HEK293 (cell line): ENCODE data around the gene SH3RF3.
A peak's percentile ranks its signal among the peaks of the same experiment; 100 is the strongest.

Experiments
- CTCF ChIA-PET: fragments of 350-600 bp; formaldehyde crosslinking; extraction: SDS; loops from one replicate; lab custom pipeline; 2021; ENCODE audit warnings: antibody characterized with exemption; lab: Yijun Ruan, JAX
- POLR2A ChIA-PET: fragments of 300-600 bp; formaldehyde crosslinking; extraction: SDS; loops from one replicate; lab custom pipeline; 2020; ENCODE audit warnings: antibody characterized with exemption, inconsistent platforms; lab: Yijun Ruan, JAX
- H3K27ac ChIP-seq: fragments of 200-500 bp; sonication (Bioruptor generic); 2 replicates; pipeline ENCODE4 v1.5.1; 2014; ENCODE audit warnings: low read depth, low read length, control low read depth, inconsistent platforms; ENCODE audit errors: extremely low read depth
- H3K36me3 ChIP-seq, 2 experiments: fragments of 200-500 bp in 1 of 2; sonication (Bioruptor generic) in 1 of 2; 1 replicate in 1 of 2; 2 replicates in 1 of 2; pipeline ENCODE4 v1.5.1; 2014 to 2017; ENCODE audit warnings: inconsistent platforms in 2 of 2, low read length in 2 of 2; ENCODE audit not compliant: control insufficient read depth in 2 of 2, insufficient read depth in 1 of 2
- H3K4me1 ChIP-seq: fragments of 200-500 bp; sonication (Bioruptor generic); 2 replicates; pipeline ENCODE4 v1.5.1; 2014; ENCODE audit warnings: mild to moderate bottlenecking, low read length, inconsistent platforms; ENCODE audit not compliant: control insufficient read depth, insufficient read depth
- H3K4me3 ChIP-seq: 2 replicates; pipeline ENCODE4 v1.5.1; 2011; ENCODE audit warnings: low read depth, mild to moderate bottlenecking, control low read depth, low read length, moderate library complexity
- H3K9me3 ChIP-seq: fragments of 200-500 bp; sonication (Bioruptor generic); 2 replicates; pipeline ENCODE4 v1.5.1; 2014; ENCODE audit warnings: low read depth, low read length, inconsistent platforms; ENCODE audit not compliant: control insufficient read depth, insufficient read depth
- BCL11B ChIP-seq: fragments of 450-650 bp; formaldehyde crosslinking; IDR thresholded peaks from 2 replicates; pipeline ENCODE4 v1.5.1; 2016; ENCODE audit warnings: low read depth, missing biosample characterization, missing genetic modification characterization
- GFI1B ChIP-seq: fragments of 450-650 bp; formaldehyde crosslinking; IDR thresholded peaks from 2 replicates; pipeline ENCODE4 v1.5.1; 2016; ENCODE audit warnings: missing biosample characterization, missing genetic modification characterization
- KLF9 ChIP-seq: fragments of 450-650 bp; formaldehyde crosslinking; IDR thresholded peaks from 2 replicates; pipeline ENCODE4 v1.5.1; 2016; ENCODE audit warnings: missing biosample characterization, missing genetic modification characterization, low read depth
- OSR2 ChIP-seq: fragments of 450-650 bp; formaldehyde crosslinking; IDR thresholded peaks from 2 replicates; pipeline ENCODE4 v1.5.1; 2016; ENCODE audit warnings: missing biosample characterization, missing genetic modification characterization
- OVOL3 ChIP-seq: fragments of 450-650 bp; formaldehyde crosslinking; IDR thresholded peaks from 2 replicates; pipeline ENCODE4 v1.5.1; 2016; ENCODE audit warnings: missing biosample characterization, missing genetic modification characterization
- PBX3 ChIP-seq: sonication (generic); formaldehyde crosslinking; IDR thresholded peaks from 2 replicates; pipeline ENCODE4 v1.8.1; 2022; ENCODE audit warnings: mild to moderate bottlenecking, moderate library complexity, missing genetic modification reagents
- ZBTB11 ChIP-seq: fragments of 450-650 bp; formaldehyde crosslinking; conservative IDR thresholded peaks from 2 replicates; pipeline ENCODE4 v1.5.1; 2016; ENCODE audit warnings: low read depth, missing biosample characterization, missing genetic modification characterization
- ZBTB17 ChIP-seq: fragments of 450-650 bp; formaldehyde crosslinking; IDR thresholded peaks from 2 replicates; pipeline ENCODE4 v1.5.1; 2016; ENCODE audit warnings: missing biosample characterization, missing genetic modification characterization
- ZFHX2 ChIP-seq: fragments of 450-650 bp; formaldehyde crosslinking; conservative IDR thresholded peaks from 2 replicates; pipeline ENCODE4 v1.5.1; 2016; ENCODE audit warnings: missing biosample characterization, missing genetic modification characterization
- ZNF133 ChIP-seq: fragments of 450-650 bp; formaldehyde crosslinking; IDR thresholded peaks from 2 replicates; pipeline ENCODE4 v1.5.1; 2016; ENCODE audit warnings: missing biosample characterization, missing genetic modification characterization
- ZNF223 ChIP-seq: fragments of 450-650 bp; formaldehyde crosslinking; IDR thresholded peaks from 2 replicates; pipeline ENCODE4 v1.5.1; 2016; ENCODE audit warnings: missing biosample characterization, missing genetic modification characterization
- ZNF23 ChIP-seq: fragments of 450-650 bp; formaldehyde crosslinking; IDR thresholded peaks from 2 replicates; pipeline ENCODE4 v1.5.1; 2016; ENCODE audit warnings: missing biosample characterization, missing genetic modification characterization, borderline replicate concordance
- ZNF26 ChIP-seq: fragments of 450-650 bp; formaldehyde crosslinking; IDR thresholded peaks from 2 replicates; pipeline ENCODE4 v1.5.1; 2016; ENCODE audit warnings: missing biosample characterization, missing genetic modification characterization
- ZNF324 ChIP-seq: fragments of 450-650 bp; formaldehyde crosslinking; IDR thresholded peaks from 2 replicates; pipeline ENCODE4 v1.5.1; 2016; ENCODE audit warnings: missing biosample characterization, missing genetic modification characterization
- ZNF335 ChIP-seq: fragments of 450-650 bp; formaldehyde crosslinking; conservative IDR thresholded peaks from 2 replicates; pipeline ENCODE4 v1.5.1; 2016; ENCODE audit warnings: missing biosample characterization, missing genetic modification characterization
- ZNF354C ChIP-seq: fragments of 450-650 bp; formaldehyde crosslinking; IDR thresholded peaks from 2 replicates; pipeline ENCODE4 v1.5.1; 2016; ENCODE audit warnings: missing biosample characterization, missing genetic modification characterization, low read depth, borderline replicate concordance
- ZNF423 ChIP-seq: fragments of 450-650 bp; formaldehyde crosslinking; IDR thresholded peaks from 2 replicates; pipeline ENCODE4 v1.5.1; 2016; ENCODE audit warnings: missing biosample characterization, missing genetic modification characterization
- ZNF623 ChIP-seq: fragments of 450-650 bp; formaldehyde crosslinking; IDR thresholded peaks from 2 replicates; pipeline ENCODE4 v1.5.1; 2016; ENCODE audit warnings: missing biosample characterization, missing genetic modification characterization
- ZNF626 ChIP-seq: fragments of 450-650 bp; sonication (Bioruptor Pico); formaldehyde crosslinking; IDR thresholded peaks from 2 replicates; pipeline ENCODE4 v1.5.1; 2018; ENCODE audit warnings: missing biosample characterization, missing genetic modification characterization, inconsistent platforms
- ZNF776 ChIP-seq: fragments of 450-650 bp; formaldehyde crosslinking; IDR thresholded peaks from 2 replicates; pipeline ENCODE4 v1.5.0; 2017; ENCODE audit warnings: missing biosample characterization, missing genetic modification characterization, borderline replicate concordance
- ZNF843 ChIP-seq: fragments of 450-650 bp; formaldehyde crosslinking; IDR thresholded peaks from 2 replicates; pipeline ENCODE4 v1.5.1; 2016; ENCODE audit warnings: missing biosample characterization, missing genetic modification characterization
- ZSCAN18 ChIP-seq: fragments of 450-650 bp; formaldehyde crosslinking; IDR thresholded peaks from 2 replicates; pipeline ENCODE4 v1.5.1; 2016; ENCODE audit warnings: missing biosample characterization, missing genetic modification characterization
- TF ChIP-seq, protein P1 (sequence below): fragments of 450-650 bp; IDR thresholded peaks from 2 replicates; pipeline ENCODE4 v1.5.1; 2018; ENCODE audit warnings: missing biosample characterization, mild to moderate bottlenecking, missing genetic modification characterization
- TF ChIP-seq, protein P2 (sequence below): fragments of 450-650 bp; formaldehyde crosslinking; IDR thresholded peaks from 2 replicates; pipeline ENCODE4 v1.5.1; 2016; ENCODE audit warnings: missing biosample characterization, missing genetic modification characterization

Gene SH3RF3

GRCh38 chr2:109244750-109245382 lies 115.9 kb downstream of the SH3RF3 start:
- no peaks in the 10 kb centered on the region for H3K9me3 ChIP-seq
- no peak overlapping the region for H3K4me3 ChIP-seq
- no peaks in the 10 kb centered on the region for H3K36me3 ChIP-seq
- TF ChIP-seq ZNF423 (tag by site-specific recombination), result no peak
- TF ChIP-seq KLF9 (tag by site-specific recombination), result no peak
- TF ChIP-seq ZNF843 (tag by site-specific recombination), result no peak
- no peak for TF ChIP-seq ZNF133
- TF ChIP-seq OSR2 (tag by site-specific recombination), result peak; percentile 64
- TF ChIP-seq ZNF354C (tag by site-specific recombination), result no peak
- no peak for TF ChIP-seq ZSCAN18 (tag by site-specific recombination)
- POLR2A ChIA-PET, result interaction anchor here (1.6 kb wide), 1 partner anchor 31 kb away, joined by 3 read pairs; no protein-coding TSS in a partner anchor
- CTCF ChIA-PET, result no interaction called here
- peaks cover 25% of the 10 kb centered on the region for H3K4me1 ChIP-seq
- H3K27ac ChIP-seq, result no peak overlapping the region; the same call in 1 of the 2 replicates

- CTCF ChIA-PET, result interaction anchor here (0.7 to 0.8 kb wide), 2 partner anchors 11 to 18 kb away, joined by 5 read pairs; no protein-coding TSS in a partner anchor
- H3K27ac ChIP-seq, result no peak overlapping the region
- TF ChIP-seq ZNF776 (tag by site-specific recombination) (no peak), PBX3 (no peak), BCL11B (tag by site-specific recombination) (no peak), ZNF623 (no peak), ZBTB11 (tag by site-specific recombination) (no peak), OVOL3 (tag by site-specific recombination) (no peak), ZNF23 (tag by site-specific recombination) (no peak), ZNF335 (tag by site-specific recombination) (no peak), ZNF223 (tag by site-specific recombination) (no peak), ZBTB17 (tag by site-specific recombination) (no peak), ZFHX2 (tag by site-specific recombination) (no peak), ZNF26 (no peak), ZNF626 (tag by site-specific recombination) (no peak), GFI1B (tag by site-specific recombination) (no peak), ZNF324 (tag by site-specific recombination) (no peak)
- TF ChIP-seq, protein P1, sequence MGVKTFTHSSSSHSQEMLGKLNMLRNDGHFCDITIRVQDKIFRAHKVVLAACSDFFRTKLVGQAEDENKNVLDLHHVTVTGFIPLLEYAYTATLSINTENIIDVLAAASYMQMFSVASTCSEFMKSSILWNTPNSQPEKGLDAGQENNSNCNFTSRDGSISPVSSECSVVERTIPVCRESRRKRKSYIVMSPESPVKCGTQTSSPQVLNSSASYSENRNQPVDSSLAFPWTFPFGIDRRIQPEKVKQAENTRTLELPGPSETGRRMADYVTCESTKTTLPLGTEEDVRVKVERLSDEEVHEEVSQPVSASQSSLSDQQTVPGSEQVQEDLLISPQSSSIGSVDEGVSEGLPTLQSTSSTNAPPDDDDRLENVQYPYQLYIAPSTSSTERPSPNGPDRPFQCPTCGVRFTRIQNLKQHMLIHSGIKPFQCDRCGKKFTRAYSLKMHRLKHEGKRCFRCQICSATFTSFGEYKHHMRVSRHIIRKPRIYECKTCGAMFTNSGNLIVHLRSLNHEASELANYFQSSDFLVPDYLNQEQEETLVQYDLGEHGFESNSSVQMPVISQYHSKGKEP (tag by site-specific recombination), result no peak
- TF ChIP-seq, protein P2, sequence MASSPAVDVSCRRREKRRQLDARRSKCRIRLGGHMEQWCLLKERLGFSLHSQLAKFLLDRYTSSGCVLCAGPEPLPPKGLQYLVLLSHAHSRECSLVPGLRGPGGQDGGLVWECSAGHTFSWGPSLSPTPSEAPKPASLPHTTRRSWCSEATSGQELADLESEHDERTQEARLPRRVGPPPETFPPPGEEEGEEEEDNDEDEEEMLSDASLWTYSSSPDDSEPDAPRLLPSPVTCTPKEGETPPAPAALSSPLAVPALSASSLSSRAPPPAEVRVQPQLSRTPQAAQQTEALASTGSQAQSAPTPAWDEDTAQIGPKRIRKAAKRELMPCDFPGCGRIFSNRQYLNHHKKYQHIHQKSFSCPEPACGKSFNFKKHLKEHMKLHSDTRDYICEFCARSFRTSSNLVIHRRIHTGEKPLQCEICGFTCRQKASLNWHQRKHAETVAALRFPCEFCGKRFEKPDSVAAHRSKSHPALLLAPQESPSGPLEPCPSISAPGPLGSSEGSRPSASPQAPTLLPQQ (tag by site-specific recombination), result no peak
Observed at GRCh38 chr2:109246176-109246575, 117.2 kb downstream of the SH3RF3 start.

More at GRCh38 chr2:109246176-109246575, 117.2 kb downstream of the SH3RF3 start:
- Histone ChIP-seq H3K36me3 (no peaks in the 10 kb centered on the region), H3K9me3 (no peaks in the 10 kb centered on the region), H3K4me3 (no peak overlapping the region), H3K4me1 (peaks cover 21% of the 10 kb centered on the region)
- POLR2A ChIA-PET, result no interaction called here
